ENCODE results near the gene SRGAP1. TPM values are rescaled to one million over a fixed set of nuclear protein-coding genes. Genes with fewer than 3 reads are reported as not detected.

The SRGAP1 gene
- total RNA-seq, 1 experiment from 2014 or later: 0.97 TPM

GRCh38 chr12:64086946-64087345 lies 242.4 kb downstream of the SRGAP1 start:
- Histone ChIP-seq H3K36me3 (replicated peaks; ENCODE audit: control insufficient read depth, insufficient read depth, low read length) (no peaks in the 10 kb centered on the region), H3K27me3 (ENCODE audit: control insufficient read depth, insufficient read depth, low read length) (no peaks in the 10 kb centered on the region), H3K4me3 (ENCODE audit: insufficient read depth, low read depth, low read length) (no peak overlapping the region)
- DNase-seq: no peak

GRCh38 chr12:64087761-64088160 lies 243.3 kb downstream of the SRGAP1 start:
- Histone ChIP-seq H3K27me3 (ENCODE audit: control insufficient read depth, insufficient read depth, low read length) (no peaks in the 10 kb centered on the region), H3K36me3 (replicated peaks; ENCODE audit: control insufficient read depth, insufficient read depth, low read length) (no peaks in the 10 kb centered on the region), H3K4me3 (ENCODE audit: insufficient read depth, low read depth, low read length) (no peak overlapping the region)
- no peak for DNase-seq

- no peaks in the 10 kb centered on the region for H3K36me3 ChIP-seq (replicated peaks; ENCODE audit: control insufficient read depth, insufficient read depth, low read length)
- H3K4me3 ChIP-seq (ENCODE audit: insufficient read depth, low read depth, low read length): no peak overlapping the region
- DNase-seq: peak; percentile 26
- no peaks in the 10 kb centered on the region for H3K27me3 ChIP-seq (ENCODE audit: control insufficient read depth, insufficient read depth, low read length)
These were observed 244.2 kb downstream of the SRGAP1 start for GRCh38 chr12:64088431-64089349.

GRCh38 chr12:64090047-64090446 lies 245.5 kb downstream of the SRGAP1 start:
- DNase-seq: no peak
- no peaks in the 10 kb centered on the region for H3K27me3 ChIP-seq (ENCODE audit: control insufficient read depth, insufficient read depth, low read length)
- no peaks in the 10 kb centered on the region for H3K36me3 ChIP-seq (replicated peaks; ENCODE audit: control insufficient read depth, insufficient read depth, low read length)
- H3K4me3 ChIP-seq (ENCODE audit: insufficient read depth, low read depth, low read length): no peak overlapping the region

- H3K4me3 ChIP-seq (ENCODE audit: insufficient read depth, low read depth, low read length): no peak overlapping the region
- DNase-seq: no peak
- no peaks in the 10 kb centered on the region for H3K27me3 ChIP-seq (ENCODE audit: control insufficient read depth, insufficient read depth, low read length)
- no peaks in the 10 kb centered on the region for H3K36me3 ChIP-seq (replicated peaks; ENCODE audit: control insufficient read depth, insufficient read depth, low read length)
These were observed 246.7 kb downstream of the SRGAP1 start for GRCh38 chr12:64091186-64091585.

- no peak for DNase-seq
- no peaks in the 10 kb centered on the region for H3K27me3 ChIP-seq (ENCODE audit: control insufficient read depth, insufficient read depth, low read length)
- H3K4me3 ChIP-seq (ENCODE audit: insufficient read depth, low read depth, low read length): no peak overlapping the region
- H3K36me3 ChIP-seq (replicated peaks; ENCODE audit: control insufficient read depth, insufficient read depth, low read length): no peaks in the 10 kb centered on the region
These were observed 248.2 kb downstream of the SRGAP1 start for GRCh38 chr12:64092507-64093196.

GRCh38 chr12:64093689-64094088 lies 249.2 kb downstream of the SRGAP1 start:
- Histone ChIP-seq H3K36me3 (replicated peaks; ENCODE audit: control insufficient read depth, insufficient read depth, low read length) (no peaks in the 10 kb centered on the region), H3K27me3 (ENCODE audit: control insufficient read depth, insufficient read depth, low read length) (no peaks in the 10 kb centered on the region), H3K4me3 (ENCODE audit: insufficient read depth, low read depth, low read length) (no peak overlapping the region)
- no peak for DNase-seq

- H3K4me3 ChIP-seq (ENCODE audit: insufficient read depth, low read depth, low read length): no peak overlapping the region
- DNase-seq: no peak
- H3K36me3 ChIP-seq (replicated peaks; ENCODE audit: control insufficient read depth, insufficient read depth, low read length): no peaks in the 10 kb centered on the region
- no peaks in the 10 kb centered on the region for H3K27me3 ChIP-seq (ENCODE audit: control insufficient read depth, insufficient read depth, low read length)
These were observed 253.0 kb downstream of the SRGAP1 start for GRCh38 chr12:64097366-64098105.

- Histone ChIP-seq H3K4me3 (ENCODE audit: insufficient read depth, low read depth, low read length) (no peak overlapping the region), H3K27me3 (ENCODE audit: control insufficient read depth, insufficient read depth, low read length) (no peaks in the 10 kb centered on the region), H3K36me3 (replicated peaks; ENCODE audit: control insufficient read depth, insufficient read depth, low read length) (no peaks in the 10 kb centered on the region)
- no peak for DNase-seq
These were observed 254.3 kb downstream of the SRGAP1 start for GRCh38 chr12:64098709-64099354.

GRCh38 chr12:64099397-64099796 lies 254.9 kb downstream of the SRGAP1 start:
- Histone ChIP-seq H3K27me3 (ENCODE audit: control insufficient read depth, insufficient read depth, low read length) (no peaks in the 10 kb centered on the region), H3K36me3 (replicated peaks; ENCODE audit: control insufficient read depth, insufficient read depth, low read length) (no peaks in the 10 kb centered on the region), H3K4me3 (ENCODE audit: insufficient read depth, low read depth, low read length) (no peak overlapping the region)
- no peak for DNase-seq

- Histone ChIP-seq H3K36me3 (replicated peaks; ENCODE audit: control insufficient read depth, insufficient read depth, low read length) (no peaks in the 10 kb centered on the region), H3K27me3 (ENCODE audit: control insufficient read depth, insufficient read depth, low read length) (no peaks in the 10 kb centered on the region), H3K4me3 (ENCODE audit: insufficient read depth, low read depth, low read length) (no peak overlapping the region)
- DNase-seq: no peak
These were observed 257.8 kb downstream of the SRGAP1 start for GRCh38 chr12:64102339-64102738.

- no peaks in the 10 kb centered on the region for H3K27me3 ChIP-seq (ENCODE audit: control insufficient read depth, insufficient read depth, low read length)
These were observed 259.6 kb downstream of the SRGAP1 start for GRCh38 chr12:64103825-64104740.

GRCh38 chr12:64105026-64105425 lies 260.5 kb downstream of the SRGAP1 start:
- Histone ChIP-seq H3K36me3 (replicated peaks; ENCODE audit: control insufficient read depth, insufficient read depth, low read length) (no peaks in the 10 kb centered on the region), H3K27me3 (ENCODE audit: control insufficient read depth, insufficient read depth, low read length) (no peaks in the 10 kb centered on the region), H3K4me3 (ENCODE audit: insufficient read depth, low read depth, low read length) (no peak overlapping the region)
- DNase-seq: no peak

More at GRCh38 chr12:64103825-64104740, 259.6 kb downstream of the SRGAP1 start:
- no peaks in the 10 kb centered on the region for H3K36me3 ChIP-seq (replicated peaks; ENCODE audit: control insufficient read depth, insufficient read depth, low read length)
- H3K4me3 ChIP-seq (ENCODE audit: insufficient read depth, low read depth, low read length): no peak overlapping the region
- DNase-seq: no peak

Measured in H7 (cell line).